Thymus (tissue), 14 donors: ENCODE data around the gene TMEM248. TPM values are rescaled to one million over a fixed set of nuclear protein-coding genes. Genes with fewer than 3 reads are reported as not detected.
"Not testable (repeated sequence)": the region's sequence is repeated elsewhere in the genome, so short reads cannot be mapped to it uniquely, and the experiment has no call there.

Experiments used
- DNase-seq, 9 donors: peaks; one replicate each; pipeline ENCODE4 v3.0.0-alpha.2; 2013; ENCODE audit warnings: low spot score in 9 of 9, low read depth in 6 of 9, missing footprints in 1 of 9
- H3K27ac ChIP-seq, 2 donors: one replicate each; pipeline ENCODE4 v1.5.1; 2013; ENCODE audit warnings: control low read depth in 1 of 2, low read depth in 1 of 2, low read length in 1 of 2, mild to moderate bottlenecking in 1 of 2, moderate library complexity in 1 of 2
- H3K27me3 ChIP-seq, 2 donors: one replicate each; pipeline ENCODE4 v1.5.1; 2013; ENCODE audit warnings: low read length in 1 of 2; ENCODE audit not compliant: control insufficient read depth in 2 of 2, insufficient read depth in 1 of 2
- H3K36me3 ChIP-seq, 2 donors: one replicate each; pipeline ENCODE4 v1.5.1; 2013; ENCODE audit warnings: low read length in 1 of 2, mild to moderate bottlenecking in 1 of 2, moderate library complexity in 1 of 2; ENCODE audit not compliant: control insufficient read depth in 2 of 2, insufficient read depth in 2 of 2
- H3K4me1 ChIP-seq, 2 donors: one replicate each; pipeline ENCODE4 v1.5.1; 2013; ENCODE audit warnings: low read length in 2 of 2; ENCODE audit not compliant: control insufficient read depth in 2 of 2, insufficient read depth in 2 of 2
- H3K4me3 ChIP-seq, 2 donors: one replicate each; pipeline ENCODE4 v1.5.1; 2013; ENCODE audit warnings: low read length in 2 of 2, control low read depth in 1 of 2, mild to moderate bottlenecking in 1 of 2
- H3K9me3 ChIP-seq, 2 donors: one replicate each; pipeline ENCODE4 v1.5.1; 2013; ENCODE audit warnings: low read length in 1 of 2, mild to moderate bottlenecking in 1 of 2; ENCODE audit not compliant: control insufficient read depth in 2 of 2, insufficient read depth in 1 of 2
- WGBS: extraction: QIAGEN DNeasy Blood & Tissue Kit; methylation state at CpG from one replicate; pipeline ENCODE4 v1.1.7; 2013; 5-methylcytosine and 5-hydroxymethylcytosine counted together
- long read RNA-seq, 10 donors: transcript quantifications; one replicate each; lab custom pipeline, GENCODE V29; 2026
- polyA plus RNA-seq: library from polyadenylated mRNA; stranded (reverse); fragments of 200-250 nt; gene quantifications from one replicate; pipeline ENCODE4 v1.2.3, GENCODE V29; 2013
- total RNA-seq: library from RNA; stranded (reverse); fragments of 120-200 nt; gene quantifications from one replicate; pipeline ENCODE4 v1.2.4, GENCODE V29; 2013
- donor health status: healthy.

TMEM248 gene
- total RNA-seq (46.8 TPM), polyA plus RNA-seq (36.2 TPM)
- long read RNA-seq, donor 1, result 0 reads
- long read RNA-seq, donor 2, result 0 reads
- long read RNA-seq, donor 3, full-length matches to known transcripts, result 23 of 35 reads
- long read RNA-seq, donor 3, partial matches to known transcripts, result 12 of 35 reads
- long read RNA-seq, donor 3, other reads (novel, unspliced or antisense), result 0 of 35 reads
- long read RNA-seq, donor 4, full-length matches to known transcripts, result 12 of 20 reads
- long read RNA-seq, donor 4, partial matches to known transcripts, result 8 of 20 reads
- long read RNA-seq, donor 4, other reads (novel, unspliced or antisense), result 0 of 20 reads
- long read RNA-seq, donor 5, full-length matches to known transcripts, result 30 of 42 reads
- long read RNA-seq, donor 5, partial matches to known transcripts, result 12 of 42 reads
- long read RNA-seq, donor 5, other reads (novel, unspliced or antisense), result 0 of 42 reads
- long read RNA-seq, donor 6, full-length matches to known transcripts, result 19 of 19 reads
- long read RNA-seq, donor 6, partial matches to known transcripts, result 0 of 19 reads
- long read RNA-seq, donor 6, other reads (novel, unspliced or antisense), result 0 of 19 reads
- long read RNA-seq, donor 7, full-length matches to known transcripts, result 16 of 21 reads
- long read RNA-seq, donor 7, partial matches to known transcripts, result 5 of 21 reads
- long read RNA-seq, donor 7, other reads (novel, unspliced or antisense), result 0 of 21 reads
- long read RNA-seq, donor 8, full-length matches to known transcripts, result 6 of 15 reads
- long read RNA-seq, donor 8, partial matches to known transcripts, result 9 of 15 reads
- long read RNA-seq, donor 8, other reads (novel, unspliced or antisense), result 0 of 15 reads
- long read RNA-seq, donor 9, full-length matches to known transcripts, result 17 of 22 reads
- long read RNA-seq, donor 9, partial matches to known transcripts, result 5 of 22 reads
- long read RNA-seq, donor 9, other reads (novel, unspliced or antisense), result 0 of 22 reads
- long read RNA-seq, donor 10, full-length matches to known transcripts, result 17 of 17 reads
- long read RNA-seq, donor 10, partial matches to known transcripts, result 0 of 17 reads
- long read RNA-seq, donor 10, other reads (novel, unspliced or antisense), result 0 of 17 reads

DNA sequence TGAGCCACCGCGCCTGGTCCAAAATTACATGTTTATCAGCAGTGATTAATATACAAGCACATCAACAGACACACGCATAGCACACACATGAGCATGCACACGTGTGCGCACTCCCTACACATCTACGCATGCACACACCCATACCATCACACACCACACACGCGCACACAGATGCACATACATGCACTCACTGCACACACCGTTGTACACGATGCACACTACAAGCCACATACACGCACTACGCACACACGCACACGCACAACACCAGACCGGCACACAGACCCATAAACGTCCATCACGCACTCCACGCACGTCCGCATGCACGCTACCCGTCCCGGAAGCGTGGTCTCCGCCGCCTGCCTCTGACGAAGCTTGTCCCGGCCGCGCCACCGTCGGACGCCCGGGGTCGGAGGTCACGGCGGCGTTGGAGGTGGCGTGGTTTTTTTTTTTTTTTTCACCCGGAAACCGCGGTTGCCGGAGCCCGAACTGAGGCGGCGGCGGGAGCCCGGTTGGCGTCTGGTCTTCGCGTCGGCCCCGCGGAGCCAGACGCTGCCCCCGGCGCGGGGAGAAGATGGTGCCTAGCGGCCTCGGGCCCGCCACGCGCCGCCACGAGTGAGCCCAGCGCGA is at the start of gene TMEM248:
Gene TMEM248 (plus strand): TSS at position 457 of the 627 bp plus-strand sequence. CDS start 20,641 bp downstream, outside the sequence.
- H3K9me3 ChIP-seq, result peaks cover 0 to 1% of the 10 kb centered on the region in 2 donors
- H3K27me3 ChIP-seq, result no peaks in the 10 kb centered on the region
- peak within 1 kb of the TSS; percentile 94 for H3K27ac ChIP-seq
- 3% methylated on average over 67 of the region's 67 CpGs for WGBS
- H3K4me3 ChIP-seq, result peak within 1 kb of the TSS; percentile 96 to 97
- H3K36me3 ChIP-seq, result peaks cover 7 to 12% of the 10 kb centered on the region in 2 donors
- H3K4me1 ChIP-seq, result peaks cover 6 to 14% of the 10 kb centered on the region in 2 donors
- peak; percentile 75 to 96 (median 87) for DNase-seq

GRCh38 chr7:66873476-66873875 is 47.5 kb upstream of the TMEM248 start:
- Histone ChIP-seq H3K36me3 (peaks cover 0 to 3% of the 10 kb centered on the region in 2 donors), H3K27me3 (no peaks in the 10 kb centered on the region), H3K27ac (no peak overlapping the region), H3K4me1 (no peaks in the 10 kb centered on the region), H3K9me3 (no peaks in the 10 kb centered on the region), H3K4me3 (no peak overlapping the region)
- no peak for DNase-seq
- WGBS, result 98% methylated on average over 3 of the region's 3 CpGs

DNA sequence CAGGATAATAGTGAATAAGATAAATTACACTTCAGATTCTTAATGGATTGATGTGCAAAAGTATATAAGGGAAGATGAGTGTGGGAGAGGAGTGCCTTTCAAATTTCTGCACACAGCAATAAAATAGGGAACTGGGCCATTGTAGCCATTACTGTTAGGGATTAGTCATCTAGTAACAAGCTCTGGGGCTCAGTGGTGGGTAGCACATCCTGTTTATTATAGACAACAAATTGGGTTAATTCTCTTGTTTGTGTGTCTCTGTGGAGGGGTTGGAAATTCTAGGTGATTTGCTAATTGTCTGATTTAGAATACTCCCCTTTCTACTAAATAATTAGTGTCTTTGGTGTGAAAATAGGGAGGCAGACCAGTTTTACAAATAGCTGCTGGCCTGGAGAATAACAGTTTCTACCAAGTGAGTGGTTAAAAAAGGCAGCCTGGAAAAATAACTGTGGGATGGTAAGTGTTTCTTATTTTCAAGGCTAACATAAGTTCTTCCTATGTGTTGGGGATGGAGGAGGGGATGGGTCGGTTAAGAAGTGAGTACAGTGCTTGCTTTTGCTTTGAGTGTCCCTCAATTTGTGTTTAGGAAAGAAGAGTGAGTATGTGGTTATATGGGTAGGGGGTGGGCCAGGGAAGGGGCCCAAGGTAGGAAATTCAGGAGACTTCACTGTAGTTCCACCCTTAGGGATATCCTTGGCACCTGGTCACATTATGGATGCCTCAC is 43.3 kb upstream of the TMEM248 start:
- Histone ChIP-seq H3K9me3 (no peaks in the 10 kb centered on the region), H3K36me3 (peaks cover 0 to 3% of the 10 kb centered on the region in 2 donors), H3K27ac (no peak overlapping the region), H3K4me1 (no peaks in the 10 kb centered on the region), H3K27me3 (no peaks in the 10 kb centered on the region), H3K4me3 (no peak overlapping the region)
- no peak for DNase-seq
- 92% methylated on average over 1 of the region's 1 CpG for WGBS

DNA sequence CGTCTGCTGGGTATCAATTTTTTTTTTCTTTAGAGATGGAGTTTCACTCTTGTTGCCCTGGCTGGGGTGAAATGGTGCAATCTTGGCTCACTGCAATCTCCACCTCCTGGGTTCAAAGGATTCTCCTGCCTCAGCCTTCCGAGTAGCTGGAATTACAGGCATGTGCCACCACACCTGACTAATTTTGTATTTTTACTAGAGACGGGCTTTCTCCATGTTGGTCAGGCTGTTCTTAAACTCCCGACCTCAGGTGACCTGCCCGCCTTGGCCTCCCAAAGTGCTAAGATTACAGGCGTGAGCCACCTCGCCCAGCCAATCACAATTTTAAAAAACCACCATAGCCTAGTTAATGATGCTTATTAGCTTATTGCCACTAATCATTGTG is 42.7 kb upstream of the TMEM248 start:
- not testable (repeated sequence) for H3K4me3 ChIP-seq, H3K27me3 ChIP-seq, DNase-seq, H3K9me3 ChIP-seq, H3K27ac ChIP-seq, H3K36me3 ChIP-seq, H3K4me1 ChIP-seq
- WGBS, result 96% methylated on average over 7 of the region's 7 CpGs

DNA sequence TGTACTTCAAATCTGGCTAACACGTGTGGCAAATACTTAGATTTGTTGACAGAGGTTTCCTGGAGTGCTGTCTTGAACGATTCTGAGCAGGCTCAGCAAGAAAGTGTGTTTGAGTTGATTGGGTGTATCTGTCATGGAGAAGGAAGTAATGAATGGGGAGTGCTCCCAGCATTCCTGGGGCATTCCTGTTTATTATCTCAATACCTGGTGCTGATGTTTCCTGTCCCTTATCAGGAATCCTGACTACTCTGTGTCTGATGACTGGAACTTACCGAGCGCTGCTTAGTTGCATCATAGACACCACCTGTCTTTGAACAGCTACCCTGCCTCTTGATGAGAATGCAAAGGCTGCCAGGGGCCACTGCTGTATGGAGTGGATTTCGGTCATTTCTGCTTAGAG is 41.0 kb upstream of the TMEM248 start:
- H3K4me3 ChIP-seq, result no peak overlapping the region
- DNase-seq, result no peak
- H3K27ac ChIP-seq, result no peak overlapping the region
- H3K36me3 ChIP-seq, result peaks cover 0 to 3% of the 10 kb centered on the region in 2 donors
- H3K27me3 ChIP-seq, result no peaks in the 10 kb centered on the region
- H3K4me1 ChIP-seq, result no peaks in the 10 kb centered on the region
- H3K9me3 ChIP-seq, result no peaks in the 10 kb centered on the region
- WGBS, result 87% methylated on average over 5 of the region's 5 CpGs

- not testable (repeated sequence) for H3K9me3 ChIP-seq, H3K27me3 ChIP-seq, DNase-seq, H3K4me1 ChIP-seq, H3K36me3 ChIP-seq, H3K4me3 ChIP-seq, H3K27ac ChIP-seq
- WGBS, result 96% methylated on average over 6 of the region's 6 CpGs
Observed at GRCh38 chr7:66880577-66880976, 40.4 kb upstream of the TMEM248 start.

- Histone ChIP-seq H3K4me1 (no peaks in the 10 kb centered on the region), H3K4me3 (no peak overlapping the region), H3K27me3 (no peaks in the 10 kb centered on the region), H3K27ac (no peak overlapping the region), H3K36me3 (peaks cover 0 to 3% of the 10 kb centered on the region in 2 donors), H3K9me3 (no peaks in the 10 kb centered on the region)
- 98% methylated on average over 7 of the region's 7 CpGs for WGBS
- no peak for DNase-seq
Observed at GRCh38 chr7:66883716-66884115, 37.3 kb upstream of the TMEM248 start.

GRCh38 chr7:66884556-66884955 is 36.5 kb upstream of the TMEM248 start:
- H3K27ac ChIP-seq, H3K4me3 ChIP-seq, H3K4me1 ChIP-seq, H3K9me3 ChIP-seq, H3K36me3 ChIP-seq, H3K27me3 ChIP-seq, DNase-seq: not testable (repeated sequence)
